HL-60 (cell line): Measurements from ENCODE around the gene AJUBA.
A peak's percentile ranks its signal among the peaks of the same experiment; 100 is the strongest.
"Not testable (repeated sequence)": the region's sequence is repeated elsewhere in the genome, so short reads cannot be mapped to it uniquely, and the experiment has no call there.

Experiments
- DNase-seq, 2 experiments: peaks; one replicate each; pipeline ENCODE4 v3.0.0-alpha.2; 2010 to 2020; ENCODE audit warnings: low read depth in 1 of 2, low spot score in 1 of 2
- H3K27ac ChIP-seq: fragments of 250-450 bp; sonication (Bioruptor Pico); replicated peaks from 2 replicates; pipeline ENCODE4 v1.5.1; 2020; ENCODE audit warnings: mild to moderate bottlenecking, moderate library complexity
- H3K27me3 ChIP-seq: fragments of 250-450 bp; sonication (Bioruptor Pico); 2 replicates; pipeline ENCODE4 v1.5.1; 2021; ENCODE audit warnings: mild to moderate bottlenecking, moderate library complexity; ENCODE audit not compliant: insufficient read depth, poor library complexity, severe bottlenecking
- H3K4me3 ChIP-seq: replicated peaks from 2 replicates; pipeline ENCODE4 v1.5.1; 2011; ENCODE audit warnings: mild to moderate bottlenecking, control low read depth, low read length; ENCODE audit not compliant: insufficient read depth
- CTCF ChIP-seq: IDR thresholded peaks from one replicate; pipeline ENCODE4 v1.5.1; 2011; ENCODE audit warnings: low read length, control low read depth, inconsistent platforms; ENCODE audit not compliant: insufficient read depth
- GABPA ChIP-seq: IDR thresholded peaks from 2 replicates; pipeline ENCODE4 v1.6.1; 2012; ENCODE audit warnings: low read depth
- POLR2AphosphoS5 ChIP-seq: IDR thresholded peaks from 2 replicates; pipeline ENCODE4 v1.6.1; 2012; ENCODE audit warnings: low read depth
- REST ChIP-seq: IDR thresholded peaks from 2 replicates; pipeline ENCODE4 v1.6.1; 2012; ENCODE audit warnings: low read depth; ENCODE audit not compliant: insufficient replicate concordance
- SPI1 ChIP-seq: IDR thresholded peaks from 2 replicates; pipeline ENCODE4 v1.6.1; 2012; ENCODE audit warnings: low read depth, mild to moderate bottlenecking, borderline replicate concordance

Gene AJUBA

GRCh38 chr14:23005451-23006187 is 23.3 kb upstream of the AJUBA start:
- H3K27me3 ChIP-seq, result no peaks in the 10 kb centered on the region
- DNase-seq, result no peak
- TF ChIP-seq POLR2AphosphoS5 (no peak), REST (no peak), GABPA (no peak), SPI1 (peak; percentile 49; the same call in 1 of the 2 replicates), CTCF (no peak)
- no peak overlapping the region for H3K4me3 ChIP-seq
- peak overlapping the region; percentile 89 for H3K27ac ChIP-seq

GRCh38 chr14:23004274-23004673 is 21.9 kb upstream of the AJUBA start:
- not testable (repeated sequence) for H3K27ac ChIP-seq, H3K4me3 ChIP-seq, DNase-seq, H3K27me3 ChIP-seq

- no peak for DNase-seq
- H3K4me3 ChIP-seq, result no peak overlapping the region
- H3K27ac ChIP-seq, result no peak overlapping the region
- TF ChIP-seq GABPA (no peak), SPI1 (no peak), REST (no peak), POLR2AphosphoS5 (no peak), CTCF (no peak)
- no peaks in the 10 kb centered on the region for H3K27me3 ChIP-seq
These were observed 20.2 kb upstream of the AJUBA start for GRCh38 chr14:23002592-23002991.

GRCh38 chr14:23000860-23001259 is 18.5 kb upstream of the AJUBA start:
- H3K27ac ChIP-seq, result no peak overlapping the region
- no peaks in the 10 kb centered on the region for H3K27me3 ChIP-seq
- no peak overlapping the region for H3K4me3 ChIP-seq
- DNase-seq, result no peak
- no peak for TF ChIP-seq GABPA
- TF ChIP-seq POLR2AphosphoS5, result no peak
- no peak for TF ChIP-seq REST
- TF ChIP-seq SPI1, result no peak
- no peak for TF ChIP-seq CTCF
